GM12878 (cell line): ENCODE measurements around the gene TRABD2A. TPM values are rescaled to one million over a fixed set of nuclear protein-coding genes. Genes with fewer than 3 reads are reported as not detected.

Source experiments
- ATAC-seq: fragments of 200-7000 bp; cut with Tn5 transposase; 3 replicates; pipeline ENCODE4 v1.9.1; 2020; ENCODE audit warnings: mild to moderate bottlenecking, moderate library complexity
- BruUV-seq: library from RNA; stranded (reverse); fragments of 400-500 nt; replicated peaks from 2 replicates; lab custom pipeline; 2021; lab: Mats Ljungman, UMichigan
- CTCF ChIA-PET: fragments of 300-600 bp; sonication (Branson Sonifier 250); formaldehyde crosslinking; extraction: SDS; loops from one replicate; lab custom pipeline; 2021; ENCODE audit warnings: inconsistent platforms; lab: Yijun Ruan, JAX
- POLR2A ChIA-PET: fragments of 350-600 bp; formaldehyde crosslinking; extraction: SDS; loops from one replicate; lab custom pipeline; 2021; ENCODE audit warnings: inconsistent platforms; lab: Charles Lee
- RAD21 ChIA-PET: fragments of 300-600 bp; sonication (Branson Sonifier 250); formaldehyde crosslinking; loops from one replicate; lab custom pipeline; 2023; ENCODE audit warnings: antibody characterized with exemption; ENCODE audit not compliant: unreplicated experiment; lab: Charles Lee
- SMC1A ChIA-PET: fragments of 300-600 bp; sonication (Branson Sonifier 250); formaldehyde crosslinking; loops from one replicate; lab custom pipeline; 2023; ENCODE audit not compliant: unreplicated experiment, uncharacterized antibody; lab: Charles Lee
- DNase-seq: peaks from one replicate; pipeline ENCODE4 v3.0.0-alpha.2; 2011; ENCODE audit warnings: low read depth, low spot score
- FAIRE-seq: peaks from 3 replicates; lab custom pipeline; 2011; peaks lifted over from hg19 to GRCh38; lab: Jason Lieb, UNC
- H2AFZ ChIP-seq: 2 replicates; pipeline ENCODE4 v1.6.0; 2011; ENCODE audit warnings: low read depth, low read length, control low read depth; ENCODE audit not compliant: control insufficient read depth
- H3K27ac ChIP-seq: 2 replicates; pipeline ENCODE4 v1.5.1; 2011; ENCODE audit warnings: control low read depth; ENCODE audit not compliant: control insufficient read depth, insufficient read depth
- H3K27me3 ChIP-seq, 2 experiments: replicated peaks in 1 of 2; 2 replicates each; pipeline versions ENCODE4 v1.6.0 to v1.6.1; 2011; ENCODE audit warnings: low read length in 1 of 2; ENCODE audit not compliant: control insufficient read depth in 2 of 2, insufficient read depth in 2 of 2
- H3K36me3 ChIP-seq, 2 experiments: 2 replicates each; pipeline ENCODE4 v1.5.1; 2011; ENCODE audit warnings: low read length in 1 of 2; ENCODE audit not compliant: control insufficient read depth in 2 of 2, insufficient read depth in 2 of 2
- H3K4me1 ChIP-seq: 2 replicates; pipeline ENCODE4 v1.6.1; 2011; ENCODE audit warnings: mild to moderate bottlenecking, low read length, moderate library complexity, mixed read lengths; ENCODE audit not compliant: control insufficient read depth, insufficient read depth
- H3K4me2 ChIP-seq: 2 replicates; pipeline ENCODE4 v1.6.0; 2011; ENCODE audit warnings: control low read depth; ENCODE audit not compliant: control insufficient read depth, insufficient read depth
- H3K4me3 ChIP-seq: fragments of 200-600 bp; sonication (generic); 2 replicates; pipeline ENCODE4 v1.5.1; 2016
- H3K79me2 ChIP-seq: 2 replicates; pipeline ENCODE4 v1.6.0; 2011; ENCODE audit warnings: low read length; ENCODE audit not compliant: control insufficient read depth, insufficient read depth
- H3K9ac ChIP-seq: 2 replicates; pipeline ENCODE4 v1.8.0; 2011; ENCODE audit warnings: low read length, control low read depth, mixed read lengths; ENCODE audit not compliant: control insufficient read depth, insufficient read depth
- H3K9me3 ChIP-seq: replicated peaks from 3 replicates; pipeline ENCODE4 v1.5.1; 2011; ENCODE audit warnings: mild to moderate bottlenecking, low read length; ENCODE audit not compliant: control insufficient read depth, insufficient read depth
- H4K20me1 ChIP-seq: 2 replicates; pipeline ENCODE4 v1.6.0; 2011; ENCODE audit not compliant: control insufficient read depth, insufficient read depth
- BRCA1 ChIP-seq: IDR thresholded peaks from 2 replicates; pipeline ENCODE4 v1.6.1; 2011; ENCODE audit warnings: low read depth, low read length, improper control_type of control experiment
- MYB ChIP-seq: fragments of 150-350 bp; IDR thresholded peaks from 2 replicates; pipeline ENCODE4 v1.6.1; 2014; ENCODE audit warnings: mild to moderate bottlenecking, low read depth, low read length, borderline replicate concordance
- TCF3 ChIP-seq: IDR thresholded peaks from 2 replicates; pipeline ENCODE4 v1.6.1; 2012; ENCODE audit warnings: low read depth, mild to moderate bottlenecking, low read length, borderline replicate concordance; ENCODE audit not compliant: insufficient read depth
- ZNF274 ChIP-seq: IDR thresholded peaks from one replicate; pipeline ENCODE4 v1.8.0; 2011; ENCODE audit not compliant: insufficient read length, insufficient read depth
- WGBS: methylation state at CpG from one replicate; pipeline ENCODE4 v1.1.6; 2016; ENCODE audit warnings: low lambda C conversion rate; ENCODE audit not compliant: insufficient replicate concordance, insufficient coverage; ENCODE audit errors: missing lambda C conversion rate; 5-methylcytosine and 5-hydroxymethylcytosine counted together
- in situ Hi-C: fragments of 300-500 bp; cut with MboI; formaldehyde crosslinking; loops from 9 replicates; pipeline ENCODE4 v1.14.3; 2018; ENCODE audit warnings: mixed read lengths
- intact Hi-C: fragments of 100-400 bp; cut with micrococcal nuclease; formaldehyde crosslinking; loops from one replicate; pipeline ENCODE4 v1.14.2; 2022; ENCODE audit not compliant: unreplicated experiment
- polyA plus RNA-seq, 11 experiments: library from polyadenylated mRNA; depleted of rRNA in 4 of 11; unstranded in 6 of 11; stranded (reverse) in 5 of 11; fragments of >200 nt; fragmentation: Nextera tagmentation in 4 of 11; fragmentation: Illumina TruSeq in 1 of 11; extraction: Ambion mirVana in 4 of 11; extraction: Trizol in 1 of 11; gene quantifications; 1 replicate in 1 of 11; 2 replicates in 10 of 11; pipeline versions ENCODE4 v1.2.1 to v1.2.3, GENCODE V29; 2011 to 2016; ENCODE audit warnings: inconsistent platforms in 2 of 11, missing spikeins in 2 of 11, low read depth in 1 of 11
- total RNA-seq, 4 experiments: library from RNA; depleted of rRNA in 3 of 4; stranded (reverse); fragments of >200 nt in 3 of 4; fragmentation: Illumina TruSeq in 1 of 4; extraction: Trizol in 1 of 4; gene quantifications; 2 replicates each; pipeline versions ENCODE4 v1.2.1 to v1.2.3, GENCODE V29; 2013 to 2021
- TF ChIP-seq, protein P1 (sequence below): IDR thresholded peaks from 2 replicates; pipeline ENCODE4 v1.6.1; 2012; ENCODE audit warnings: low read depth, low read length, improper control_type of control experiment

TRABD2A gene
- total and polyA plus RNA-seq, 10 of the 15 experiments (the other 5 are each of a cell fraction or from before 2014, with no cell fraction given) = 1.4 to 7.6 (median 4.1) TPM

DNA sequence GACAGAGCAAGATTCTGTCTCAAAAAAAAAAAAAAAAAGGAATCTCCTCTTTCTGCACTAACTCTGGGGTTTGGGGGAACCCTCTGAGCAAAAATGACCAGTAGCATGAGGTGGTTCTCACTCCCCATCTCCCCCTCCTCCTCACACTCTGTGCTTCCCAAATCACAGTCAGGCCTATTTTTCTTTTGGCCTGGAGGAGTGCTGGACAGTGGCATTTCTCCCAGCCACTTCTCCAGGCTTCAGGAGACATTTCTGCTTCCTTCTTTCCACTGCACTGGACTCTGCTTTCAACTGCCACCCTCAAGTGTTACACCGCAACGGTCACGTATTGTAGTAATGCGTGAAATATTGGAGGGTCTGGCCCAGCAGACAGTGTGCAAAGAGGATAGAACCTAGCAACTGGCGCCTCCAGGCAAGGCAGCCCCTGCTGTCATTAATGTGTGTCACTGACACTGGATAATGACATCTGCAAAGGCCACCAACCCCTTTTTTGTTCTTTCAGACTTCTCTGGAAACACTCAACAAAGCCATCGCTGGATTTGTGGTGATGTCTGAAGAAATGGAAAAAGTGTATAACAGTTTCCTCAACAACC lies 68.9 kb downstream of the TRABD2A start (continued):
- TF ChIP-seq TCF3 (no peak), BRCA1 (no peak)
- TF ChIP-seq, protein P1, sequence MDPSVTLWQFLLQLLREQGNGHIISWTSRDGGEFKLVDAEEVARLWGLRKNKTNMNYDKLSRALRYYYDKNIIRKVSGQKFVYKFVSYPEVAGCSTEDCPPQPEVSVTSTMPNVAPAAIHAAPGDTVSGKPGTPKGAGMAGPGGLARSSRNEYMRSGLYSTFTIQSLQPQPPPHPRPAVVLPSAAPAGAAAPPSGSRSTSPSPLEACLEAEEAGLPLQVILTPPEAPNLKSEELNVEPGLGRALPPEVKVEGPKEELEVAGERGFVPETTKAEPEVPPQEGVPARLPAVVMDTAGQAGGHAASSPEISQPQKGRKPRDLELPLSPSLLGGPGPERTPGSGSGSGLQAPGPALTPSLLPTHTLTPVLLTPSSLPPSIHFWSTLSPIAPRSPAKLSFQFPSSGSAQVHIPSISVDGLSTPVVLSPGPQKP = no peak

DNA sequence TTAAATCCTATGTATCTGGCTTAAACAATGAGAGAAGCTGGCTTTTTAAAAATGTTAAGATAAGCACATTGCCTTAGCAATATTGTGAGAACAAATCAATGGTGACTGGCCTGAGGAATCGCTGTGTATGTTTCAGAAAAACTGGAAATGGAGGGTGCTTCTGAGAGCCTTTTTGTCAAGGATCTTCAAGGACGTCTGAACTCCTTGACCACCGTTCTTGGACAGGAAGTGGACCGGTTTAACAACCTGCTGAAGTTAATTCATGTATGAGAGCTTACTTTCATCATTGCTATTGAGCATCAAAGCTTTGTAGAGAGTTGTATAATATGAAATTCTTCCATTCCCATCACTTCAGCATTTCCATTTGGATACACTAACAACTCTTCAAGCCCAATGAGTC lies 72.6 kb downstream of the TRABD2A start:
- Histone ChIP-seq H4K20me1 (no peaks in the 10 kb centered on the region), H3K4me3 (no peak overlapping the region), H3K27me3 (peaks cover 2 to 3% of the 10 kb centered on the region in 2 experiments; a peak in 2 of 4 replicates), H3K27ac (no peak overlapping the region), H3K4me1 (no peaks in the 10 kb centered on the region), H3K4me2 (no peak overlapping the region), H3K9ac (no peak overlapping the region), H2AFZ (no peak overlapping the region), H3K79me2 (no peaks in the 10 kb centered on the region), H3K36me3 (no peaks in the 10 kb centered on the region), H3K9me3 (no peaks in the 10 kb centered on the region)
- no peak for ATAC-seq
- intact Hi-C loops (no loop called here), in situ Hi-C loops (no loop called here)
- ChIA-PET RAD21 (no interaction called here), SMC1A (no interaction called here), POLR2A (no interaction called here), CTCF (no interaction called here)
- no TSS peak for BruUV-seq
- no peak for FAIRE-seq
- WGBS = 24% methylated on average over 4 of the region's 4 CpGs
- DNase-seq = no peak
- TF ChIP-seq MYB (no peak), ZNF274 (no peak)
